Liver (tissue), 3 donors: ENCODE results near the gene USP47.

Source experiments
- CTCF ChIP-seq: fragments of 150-350 bp; IDR thresholded peaks from 2 replicates; pipeline ENCODE4 v1.5.1; 2017; ENCODE audit warnings: improper control_type of control experiment, low read depth, low read length; ENCODE audit not compliant: missing input control
- GABPA ChIP-seq, 2 donors: IDR thresholded peaks in 1 of 2; conservative IDR thresholded peaks in 1 of 2; 2 replicates each; pipeline ENCODE4 v1.6.1; 2016; ENCODE audit warnings: antibody characterized with exemption in 2 of 2, mild to moderate bottlenecking in 1 of 2, moderate library complexity in 1 of 2
- JUND ChIP-seq, 2 donors: IDR thresholded peaks; 2 replicates each; pipeline ENCODE4 v1.6.1; 2016; ENCODE audit warnings: antibody characterized with exemption in 2 of 2
- RAD21 ChIP-seq, 2 donors: IDR thresholded peaks; 2 replicates each; pipeline ENCODE4 v1.6.1; 2016; ENCODE audit warnings: antibody characterized with exemption in 2 of 2, mild to moderate bottlenecking in 2 of 2
- REST ChIP-seq: IDR thresholded peaks from 2 replicates; pipeline ENCODE4 v1.6.1; 2016; ENCODE audit warnings: antibody characterized with exemption, mild to moderate bottlenecking
- RXRA ChIP-seq, 2 donors: IDR thresholded peaks; 2 replicates each; pipeline ENCODE4 v1.6.1; 2017 to 2018; ENCODE audit warnings: antibody characterized with exemption in 2 of 2, mild to moderate bottlenecking in 1 of 2
- SP1 ChIP-seq: IDR thresholded peaks from 2 replicates; pipeline ENCODE4 v1.6.1; 2018; ENCODE audit warnings: antibody characterized with exemption, mild to moderate bottlenecking
- TAF1 ChIP-seq: conservative IDR thresholded peaks from 2 replicates; pipeline ENCODE4 v1.6.1; 2016; ENCODE audit warnings: antibody characterized with exemption, mild to moderate bottlenecking
- donor health status: healthy.
- donor health status: healthy.

- TF ChIP-seq CTCF: no peak
- no peak for TF ChIP-seq GABPA (IDR thresholded peaks at IDR 0.05 in 1 of 2, conservative IDR thresholded peaks at IDR 0.05 in 1 of 2)
- no peak for TF ChIP-seq TAF1
- no peak for TF ChIP-seq REST
- TF ChIP-seq RAD21 (IDR thresholded peaks at IDR 0.05): no peak
- no peak for TF ChIP-seq RXRA (IDR thresholded peaks at IDR 0.05)
- TF ChIP-seq SP1: no peak
- TF ChIP-seq JUND (IDR thresholded peaks at IDR 0.05): no peak
Observed at GRCh38 chr11:11984563-11984962, 142.8 kb downstream of the USP47 start.
